ENCODE measurements around the gene PPP4C. TPM values are rescaled to one million over a fixed set of nuclear protein-coding genes. Genes with fewer than 3 reads are reported as not detected.
A peak's percentile ranks its signal among the peaks of the same experiment; 100 is the strongest.

Gene PPP4C
- total and polyA plus RNA-seq, 11 donors = 29.9 to 89.0 (median 43.5) TPM

- WGBS, 4 donors = 43 to 54% (median 52%) methylated on average over 31 of the region's 31 CpGs
- peaks cover 0 to 52% (median 40%) of the 10 kb centered on the region in 12 donors for H3K4me1 ChIP-seq
- peak overlapping the region in 9 of 12 donors; percentile 23 to 100 (median 50) for H3K27ac ChIP-seq
- intact Hi-C loops (cut with DNase I) = loop anchor here in 5 of 10 donors (5.0 to 10.0 kb wide), 5 partner anchors 55 to 455 kb away; partner anchors contain the start of genes MAPK3 (in 1 of the 5), MAZ (in 1 of the 5), ZNF768 (in 1 of the 5) and ZNF771 (in 1 of the 5)
- H3K4me3 ChIP-seq = peak overlapping the region in 7 of 12 donors; percentile 1 to 90 (median 19)
- peaks cover 0 to 74% (median 67%) of the 10 kb centered on the region in 9 donors for H3K36me3 ChIP-seq
- H3K9me3 ChIP-seq = no peaks in the 10 kb centered on the region
- DNase-seq (peak in 3 of 5 donors; percentile 50 to 67 (median 61)), ATAC-seq (peak in 1 of 4 donors; percentile 0)
- TF ChIP-seq, protein P1, sequence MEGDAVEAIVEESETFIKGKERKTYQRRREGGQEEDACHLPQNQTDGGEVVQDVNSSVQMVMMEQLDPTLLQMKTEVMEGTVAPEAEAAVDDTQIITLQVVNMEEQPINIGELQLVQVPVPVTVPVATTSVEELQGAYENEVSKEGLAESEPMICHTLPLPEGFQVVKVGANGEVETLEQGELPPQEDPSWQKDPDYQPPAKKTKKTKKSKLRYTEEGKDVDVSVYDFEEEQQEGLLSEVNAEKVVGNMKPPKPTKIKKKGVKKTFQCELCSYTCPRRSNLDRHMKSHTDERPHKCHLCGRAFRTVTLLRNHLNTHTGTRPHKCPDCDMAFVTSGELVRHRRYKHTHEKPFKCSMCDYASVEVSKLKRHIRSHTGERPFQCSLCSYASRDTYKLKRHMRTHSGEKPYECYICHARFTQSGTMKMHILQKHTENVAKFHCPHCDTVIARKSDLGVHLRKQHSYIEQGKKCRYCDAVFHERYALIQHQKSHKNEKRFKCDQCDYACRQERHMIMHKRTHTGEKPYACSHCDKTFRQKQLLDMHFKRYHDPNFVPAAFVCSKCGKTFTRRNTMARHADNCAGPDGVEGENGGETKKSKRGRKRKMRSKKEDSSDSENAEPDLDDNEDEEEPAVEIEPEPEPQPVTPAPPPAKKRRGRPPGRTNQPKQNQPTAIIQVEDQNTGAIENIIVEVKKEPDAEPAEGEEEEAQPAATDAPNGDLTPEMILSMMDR (IDR thresholded peaks at IDR 0.05) = no peak
- TF ChIP-seq POLR2A (IDR thresholded peaks at IDR 0.05) = no peak
- no peaks in the 10 kb centered on the region for H3K27me3 ChIP-seq
Measured at GRCh38 chr16:30069611-30070462, 6.0 kb upstream of the PPP4C start.

GRCh38 chr16:30070490-30070889 is 5.3 kb upstream of the PPP4C start:
- DNase-seq = no peak
- intact Hi-C loops (cut with DNase I) = loop anchor here in 1 of 10 donors (5.0 kb wide), 1 partner anchor 337 kb away; the partner anchor contains the start of gene ZNF771
- Histone ChIP-seq H3K4me3 (peak overlapping the region in 3 of 12 donors; percentile 1 to 90 (median 19)), H3K9me3 (no peaks in the 10 kb centered on the region), H3K36me3 (peaks cover 0 to 74% (median 67%) of the 10 kb centered on the region in 9 donors), H3K27ac (peak overlapping the region in 4 of 12 donors; percentile 42 to 100 (median 54)), H3K27me3 (no peaks in the 10 kb centered on the region), H3K4me1 (peaks cover 0 to 59% (median 45%) of the 10 kb centered on the region in 12 donors)
- ATAC-seq = no peak
- TF ChIP-seq POLR2A (IDR thresholded peaks at IDR 0.05) = no peak
- TF ChIP-seq, protein P1 (IDR thresholded peaks at IDR 0.05) = no peak

- Histone ChIP-seq H3K27ac (peak overlapping the region; percentile 72 to 97 (median 94)), H3K4me1 (peaks cover 0 to 51% (median 30%) of the 10 kb centered on the region in 12 donors), H3K9me3 (no peaks in the 10 kb centered on the region), H3K4me3 (peak overlapping the region; percentile 91 to 100 (median 97)), H3K27me3 (no peaks in the 10 kb centered on the region), H3K36me3 (peaks cover 0 to 70% (median 56%) of the 10 kb centered on the region in 9 donors)
- TF ChIP-seq POLR2A (IDR thresholded peaks at IDR 0.05) = no peak
- TF ChIP-seq, protein P1 (IDR thresholded peaks at IDR 0.05) = no peak
- DNase-seq (peak in 2 of 5 donors; percentile 30 to 49), ATAC-seq (peak in 2 of 4 donors; percentile 30 to 40)
- 2 to 6% (median 3%) methylated on average over 16 to 33 of the region's 33 CpGs for WGBS, 4 donors
- intact Hi-C loops (cut with DNase I) = loop anchor here in 1 of 10 donors (2.0 kb wide), 1 partner anchor 14 kb away; the partner anchor contains the start of gene TBX6
Measured at GRCh38 chr16:30076276-30076791, 540 bp downstream of the PPP4C start.
